Measurements from ENCODE around the gene WDR54. TPM values are rescaled to one million over a fixed set of nuclear protein-coding genes. Genes with fewer than 3 reads are reported as not detected.

The WDR54 gene
- total RNA-seq, 4 donors from 2014 or later: 7.6 to 14.6 (median 11.9) TPM

- DNase-seq (ENCODE audit: extremely low spot score): no peak
- TF ChIP-seq EP300 (IDR thresholded peaks at IDR 0.05) (no peak), CTCF (IDR thresholded peaks at IDR 0.05) (no peak), POLR2A (IDR thresholded peaks at IDR 0.05; ENCODE audit: low read depth) (no peak), POLR2AphosphoS5 (IDR thresholded peaks at IDR 0.05) (no peak)
- Histone ChIP-seq H3K36me3 (peaks cover 27 to 73% (median 69%) of the 10 kb centered on the region in 4 donors), H3K4me1 (no peaks in the 10 kb centered on the region), H3K27me3 (no peaks in the 10 kb centered on the region), H3K27ac (replicated peaks in 1 of 4) (no peak overlapping the region), H3K9me3 (no peaks in the 10 kb centered on the region), H3K4me3 (no peak overlapping the region)
- 92% methylated on average over 7 of the region's 11 CpGs for WGBS
- intact Hi-C loops (cut with DNase I): no loop called here
Measured at GRCh38 chr2:74430502-74430901, 9.0 kb downstream of the WDR54 start.

GRCh38 chr2:74436111-74436805 lies 14.7 kb downstream of the WDR54 start:
- no peaks in the 10 kb centered on the region for H3K9me3 ChIP-seq
- H3K4me1 ChIP-seq: peaks cover 20 to 51% (median 44%) of the 10 kb centered on the region in 4 donors
- WGBS: 77% methylated on average over 24 of the region's 43 CpGs
- peak overlapping the region in 2 of 4 donors; percentile 44 to 46 for H3K27ac ChIP-seq (replicated peaks in 1 of 4)
- TF ChIP-seq EP300 (IDR thresholded peaks at IDR 0.05) (no peak), POLR2AphosphoS5 (IDR thresholded peaks at IDR 0.05) (no peak), POLR2A (IDR thresholded peaks at IDR 0.05; ENCODE audit: low read depth) (no peak), CTCF (IDR thresholded peaks at IDR 0.05) (no peak)
- intact Hi-C loops (cut with DNase I): no loop called here
- DNase-seq (ENCODE audit: extremely low spot score): no peak
- peaks cover 0 to 3% (median 1%) of the 10 kb centered on the region in 4 donors for H3K27me3 ChIP-seq
- peaks cover 8 to 18% (median 15%) of the 10 kb centered on the region in 4 donors for H3K36me3 ChIP-seq
- peak overlapping the region; percentile 10 to 19 (median 16) for H3K4me3 ChIP-seq

GRCh38 chr2:74436848-74437695 lies 15.5 kb downstream of the WDR54 start:
- peaks cover 26 to 60% (median 52%) of the 10 kb centered on the region in 4 donors for H3K4me1 ChIP-seq
- 64% methylated on average over 6 of the region's 6 CpGs for WGBS
- no peaks in the 10 kb centered on the region for H3K9me3 ChIP-seq
- peaks cover under 1 to 10% (median 7%) of the 10 kb centered on the region in 4 donors for H3K36me3 ChIP-seq
- intact Hi-C loops (cut with DNase I): no loop called here
- no peak for DNase-seq (ENCODE audit: extremely low spot score)
- no peak for TF ChIP-seq POLR2A (IDR thresholded peaks at IDR 0.05; ENCODE audit: low read depth)
- TF ChIP-seq EP300 (IDR thresholded peaks at IDR 0.05): no peak
- no peak for TF ChIP-seq CTCF (IDR thresholded peaks at IDR 0.05)
- no peak for TF ChIP-seq POLR2AphosphoS5 (IDR thresholded peaks at IDR 0.05)
- H3K27ac ChIP-seq (replicated peaks in 1 of 4): peak overlapping the region in 2 of 4 donors; percentile 44 to 46
- peak overlapping the region in 3 of 4 donors; percentile 10 to 18 (median 15) for H3K4me3 ChIP-seq
- peaks cover 0 to 11% (median 5%) of the 10 kb centered on the region in 4 donors for H3K27me3 ChIP-seq

- H3K27ac ChIP-seq (replicated peaks in 1 of 4): peak overlapping the region in 2 of 4 donors; percentile 80 to 86
- H3K4me1 ChIP-seq: peaks cover 30 to 62% (median 55%) of the 10 kb centered on the region in 4 donors
- peaks cover 0 to 5% (median 0%) of the 10 kb centered on the region in 4 donors for H3K36me3 ChIP-seq
- peaks cover 0 to 19% (median 7%) of the 10 kb centered on the region in 4 donors for H3K27me3 ChIP-seq
- DNase-seq (ENCODE audit: extremely low spot score): no peak
- TF ChIP-seq EP300 (IDR thresholded peaks at IDR 0.05) (no peak), POLR2A (IDR thresholded peaks at IDR 0.05; ENCODE audit: low read depth) (no peak), POLR2AphosphoS5 (IDR thresholded peaks at IDR 0.05) (no peak)
- H3K9me3 ChIP-seq: no peaks in the 10 kb centered on the region
- WGBS: 100% methylated on average over 1 of the region's 1 CpG
- intact Hi-C loops (cut with DNase I): no loop called here
- peak overlapping the region in 1 of 4 donors; percentile 12 for H3K4me3 ChIP-seq
Measured at GRCh38 chr2:74438248-74438647, 16.7 kb downstream of the WDR54 start.

GRCh38 chr2:74439373-74439772 lies 17.8 kb downstream of the WDR54 start:
- no peak for TF ChIP-seq POLR2A (IDR thresholded peaks at IDR 0.05; ENCODE audit: low read depth)
- no peak for TF ChIP-seq POLR2AphosphoS5 (IDR thresholded peaks at IDR 0.05)
- no peak for TF ChIP-seq EP300 (IDR thresholded peaks at IDR 0.05)
- no peak for TF ChIP-seq CTCF (IDR thresholded peaks at IDR 0.05)
- no peak for DNase-seq (ENCODE audit: extremely low spot score)
- Histone ChIP-seq H3K36me3 (peaks cover 0 to 5% (median 0%) of the 10 kb centered on the region in 4 donors), H3K4me3 (peak overlapping the region; percentile 59 to 66 (median 63)), H3K9me3 (no peaks in the 10 kb centered on the region), H3K4me1 (peaks cover 30 to 62% (median 55%) of the 10 kb centered on the region in 4 donors), H3K27ac (replicated peaks in 1 of 4) (peak overlapping the region; percentile 80 to 86 (median 82)), H3K27me3 (peaks cover 0 to 27% (median 7%) of the 10 kb centered on the region in 4 donors)
- intact Hi-C loops (cut with DNase I): no loop called here
- 60% methylated on average over 1 of the region's 3 CpGs for WGBS

Data from esophagus muscularis mucosa (tissue), 4 donors.